Left lobe of liver (tissue), 2 donors: ENCODE data around the gene C4orf50. TPM values are rescaled to one million over a fixed set of nuclear protein-coding genes. Genes with fewer than 3 reads are reported as not detected.

Experiments
- ATAC-seq: fragments of 200-7000 bp; cut with Tn5 transposase; one replicate; pipeline ENCODE4 v1.9.1; 2020; ENCODE audit warnings: mild to moderate bottlenecking, moderate library complexity
- DNase-seq: peaks from one replicate; pipeline ENCODE4 v3.0.0-alpha.2; 2020; ENCODE audit warnings: low spot score
- total RNA-seq: library from RNA; stranded (reverse); gene quantifications from one replicate; pipeline ENCODE4 v1.2.1, GENCODE V29; 2021
- donor health status: DM: no; HTN: no; CAD: no; lungs with moderate emphysema.
- donor health status: DM: no; HTN: yes; CAD: no.

Gene C4orf50
- total RNA-seq, 1 donor from 2014 or later = not detected

DNA sequence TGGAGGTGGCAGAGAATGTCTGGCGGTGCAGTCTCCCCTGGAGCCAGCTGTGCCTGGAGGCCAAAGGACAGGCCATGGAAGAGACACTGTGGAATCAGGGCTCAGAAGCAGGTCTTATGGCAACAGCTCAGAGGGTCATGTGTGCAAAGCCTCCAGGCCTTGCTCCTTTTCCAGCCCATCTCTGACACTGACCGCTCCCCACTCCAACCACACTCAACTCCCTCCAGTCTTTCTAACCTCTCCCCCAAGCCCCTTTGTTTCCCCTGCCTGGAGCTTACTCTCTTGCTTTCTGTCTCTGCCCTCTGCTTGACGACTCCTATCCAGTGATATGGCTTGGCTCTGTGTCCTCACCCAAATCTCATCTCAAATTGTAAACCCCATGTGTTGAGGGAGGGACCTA lies 91.1 kb downstream of the C4orf50 start:
- DNase-seq (no peak), ATAC-seq (no peak)

DNA sequence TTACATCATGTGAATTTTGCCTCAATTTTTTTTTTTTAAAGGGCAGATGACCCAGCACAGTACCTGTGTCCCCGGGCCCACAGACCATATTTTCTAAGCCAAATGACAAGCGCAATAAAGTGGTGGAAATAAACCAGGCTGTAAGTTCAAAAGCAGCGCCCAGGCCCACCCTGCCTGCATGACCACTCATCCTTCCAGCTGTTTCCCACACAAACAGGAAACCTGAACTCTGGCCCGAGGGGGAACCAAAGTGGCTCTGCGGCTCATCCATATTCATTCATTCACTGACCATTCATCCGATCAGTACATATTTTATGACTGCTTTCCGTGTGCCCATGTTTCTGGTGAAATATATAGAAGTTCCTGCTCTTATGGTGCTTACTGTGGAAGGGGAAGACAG lies 91.6 kb downstream of the C4orf50 start:
- no peak for DNase-seq
- no peak for ATAC-seq

DNA sequence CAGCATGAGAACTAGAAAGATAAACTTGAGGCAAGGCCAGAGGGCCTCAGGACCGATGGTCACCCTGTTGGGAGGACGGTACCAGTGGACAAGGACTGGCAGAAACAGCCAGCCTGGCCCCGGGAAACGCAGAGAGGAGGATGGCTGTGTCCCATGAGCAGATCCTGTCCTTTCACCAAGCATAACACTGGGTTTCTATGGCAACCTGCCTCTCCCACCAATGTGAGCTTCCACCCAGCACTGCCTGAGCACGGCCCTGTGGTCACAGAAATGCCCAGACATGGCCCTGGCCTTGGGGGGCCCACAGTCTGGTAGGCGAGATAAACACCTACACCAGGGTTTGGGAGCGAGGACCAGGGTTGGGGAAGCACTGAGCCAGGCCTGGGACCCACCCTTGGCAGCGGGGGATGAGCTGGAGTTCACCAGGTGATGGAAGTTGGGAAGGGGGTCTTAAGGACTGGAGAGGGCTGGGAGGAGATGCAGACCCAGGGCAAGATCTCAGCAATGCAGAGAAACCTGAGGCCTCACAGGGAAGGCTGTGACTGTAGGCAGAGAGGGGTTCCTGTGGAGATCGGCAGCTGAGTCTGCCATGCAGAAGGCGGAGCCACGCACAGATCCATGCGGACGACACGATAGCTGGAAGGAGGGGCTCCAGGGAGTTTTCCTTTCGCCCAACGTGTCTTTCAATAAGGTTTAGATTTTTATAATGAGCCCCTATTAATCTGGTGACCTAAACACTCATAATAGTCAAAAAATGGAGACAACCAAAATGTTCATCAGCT lies 92.6 kb downstream of the C4orf50 start:
- ATAC-seq = no peak
- DNase-seq = no peak

DNA sequence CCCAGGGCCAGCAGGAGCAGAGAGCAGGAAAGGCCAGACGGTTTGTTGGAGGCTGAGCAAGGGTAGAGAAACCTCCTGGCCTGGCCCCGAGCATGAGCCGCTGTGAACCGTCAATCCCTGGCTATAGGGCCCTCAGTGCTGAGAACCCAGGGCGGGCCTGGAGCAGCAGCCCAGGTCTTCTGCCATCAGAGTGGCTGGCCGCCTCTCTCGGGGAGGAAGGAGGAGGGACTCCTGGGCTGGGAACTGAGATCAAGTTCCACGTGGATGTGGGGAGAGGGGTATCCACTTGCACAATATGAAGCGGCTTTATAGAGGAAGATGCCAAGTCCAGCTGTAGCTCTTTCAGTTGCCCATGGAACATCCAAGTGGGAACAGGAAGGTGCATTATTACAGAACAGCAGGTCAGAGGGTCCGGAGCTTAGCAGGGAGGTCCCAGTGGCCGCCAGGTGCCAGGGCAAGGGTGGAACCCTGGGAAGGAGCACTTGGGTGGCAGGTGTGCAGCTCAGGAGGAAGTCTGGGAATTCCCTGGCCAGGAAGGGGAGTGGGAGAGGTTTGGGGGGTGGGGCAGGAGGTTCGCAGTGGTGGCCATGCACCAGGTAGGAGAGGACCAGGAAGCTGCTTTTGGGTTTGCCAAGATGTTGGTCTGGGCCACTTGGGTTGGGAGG lies 93.6 kb downstream of the C4orf50 start:
- no peak for DNase-seq
- ATAC-seq = no peak

DNA sequence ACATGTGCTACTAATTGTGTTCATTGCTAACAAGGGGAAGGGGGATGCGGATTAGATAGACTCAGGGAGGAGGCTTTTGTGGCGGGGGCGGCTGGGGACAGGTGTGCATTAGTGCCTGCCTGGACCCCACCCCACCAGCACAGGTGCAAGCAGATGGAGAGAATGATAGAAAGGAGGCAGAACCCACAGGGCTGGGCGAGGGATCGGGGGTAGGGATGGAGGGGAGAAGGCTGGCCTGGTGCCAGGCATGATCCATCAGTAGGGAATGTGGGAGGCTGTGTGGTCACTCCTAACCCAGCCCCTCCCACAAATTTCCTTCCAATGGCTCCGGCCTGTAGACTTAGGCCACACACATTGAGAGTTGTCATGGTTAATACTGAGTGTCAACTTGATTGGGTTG lies 94.9 kb downstream of the C4orf50 start:
- DNase-seq = no peak

DNA sequence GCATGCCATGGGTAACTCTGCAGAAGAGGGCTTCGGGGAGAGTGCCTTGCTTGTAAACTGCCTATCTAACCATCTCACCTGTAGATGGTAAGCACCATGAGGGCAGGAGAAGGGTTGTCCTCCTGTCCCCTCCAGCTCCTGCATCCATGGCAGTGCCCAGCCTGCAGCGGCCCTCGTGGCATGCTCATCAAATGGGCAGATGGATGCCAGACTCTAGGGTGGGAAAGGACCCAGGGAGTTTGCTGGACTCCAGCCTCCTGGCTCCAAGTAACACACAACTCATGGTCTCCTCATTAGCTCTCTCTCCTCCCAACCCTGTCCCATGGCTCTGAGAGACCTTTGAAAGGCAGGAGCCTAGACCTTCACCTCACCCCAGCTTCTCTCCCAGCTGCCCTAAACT lies 95.7 kb downstream of the C4orf50 start:
- ATAC-seq = no peak
- no peak for DNase-seq

More for the DNA sequence above, 94.9 kb downstream of the C4orf50 start:
- no peak for ATAC-seq

DNA sequence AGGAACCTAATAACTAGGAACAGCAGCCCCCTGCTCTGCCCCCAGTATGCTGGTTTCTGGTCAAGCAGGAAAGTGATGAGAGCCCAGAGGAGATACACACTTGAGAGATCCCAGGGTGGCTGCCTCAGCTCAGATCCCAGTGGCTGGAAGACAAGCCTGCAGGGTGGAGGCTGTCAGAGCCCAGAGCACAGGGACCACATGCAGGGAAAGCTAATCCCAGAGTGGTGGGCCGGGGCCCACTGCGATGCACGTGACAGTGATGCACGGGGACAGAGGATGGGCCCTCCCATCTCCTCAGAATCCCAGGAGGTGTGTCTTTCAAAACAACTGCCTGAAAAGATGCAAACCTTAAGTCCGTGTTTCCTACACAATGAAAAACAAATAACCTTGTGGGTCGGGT lies 96.2 kb downstream of the C4orf50 start:
- no peak for ATAC-seq
- DNase-seq = no peak

DNA sequence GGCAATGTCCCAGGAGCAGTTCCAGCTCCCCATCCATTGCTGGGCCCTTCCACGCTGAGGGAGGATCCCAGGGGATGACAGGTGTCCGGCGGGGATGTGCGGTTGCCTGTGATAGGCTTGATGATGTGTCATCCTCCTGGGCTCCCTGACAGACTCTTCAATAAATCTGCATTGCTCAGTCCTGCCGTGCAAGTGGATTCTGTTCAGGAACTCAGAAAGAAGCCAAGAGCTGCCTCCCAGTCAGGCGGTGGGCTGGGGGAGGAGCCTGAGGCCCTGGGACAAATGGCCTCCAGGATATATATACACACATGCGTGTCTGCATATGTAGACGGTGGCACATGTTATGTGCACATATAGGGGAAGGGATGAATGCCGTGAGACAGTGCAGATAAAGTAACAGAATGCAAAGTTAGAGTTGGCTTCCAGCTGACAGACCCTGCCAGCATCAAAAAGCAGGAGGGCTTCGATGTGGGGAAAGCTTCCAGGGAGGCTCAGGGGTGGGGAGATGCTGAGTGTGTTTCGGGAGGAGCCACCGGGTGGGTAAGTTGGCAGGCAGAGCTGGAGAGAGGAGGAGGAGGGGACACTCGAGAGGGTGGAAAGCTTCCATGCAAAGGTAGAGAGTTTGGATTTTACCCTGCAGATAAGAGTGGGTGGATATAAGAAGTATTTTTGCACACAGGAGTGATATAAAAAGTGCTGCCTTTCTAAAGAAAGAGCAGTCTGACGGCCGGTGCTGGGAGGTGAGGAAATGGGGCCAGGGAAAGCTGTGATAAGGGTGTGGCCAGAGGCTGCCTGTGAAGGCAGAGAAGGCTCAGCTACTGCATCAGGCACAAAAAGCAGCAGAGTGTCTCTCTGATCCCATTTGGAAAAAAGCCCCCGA lies 96.9 kb downstream of the C4orf50 start:
- no peak for DNase-seq

DNA sequence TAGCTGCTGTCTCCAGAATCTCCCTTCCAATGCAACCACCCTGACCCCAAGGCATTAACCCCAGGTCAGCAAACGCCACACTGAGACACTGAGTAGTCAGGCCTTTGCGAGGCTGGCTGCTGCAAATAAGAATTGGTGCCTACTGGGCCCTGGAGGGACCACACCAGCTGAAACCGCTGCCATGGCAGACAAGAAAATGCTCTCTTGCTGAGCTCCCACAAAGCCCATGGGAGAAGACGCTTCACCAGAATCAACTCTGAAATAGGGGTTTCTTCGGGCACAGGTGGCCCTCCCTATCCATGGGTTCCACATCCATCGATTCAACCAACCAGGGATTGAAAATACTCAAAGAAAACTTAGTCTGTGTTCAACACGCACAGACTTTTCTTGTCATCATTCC lies 98.7 kb downstream of the C4orf50 start:
- DNase-seq (no peak), ATAC-seq (no peak)

More for the DNA sequence above, 96.9 kb downstream of the C4orf50 start:
- no peak for ATAC-seq

DNA sequence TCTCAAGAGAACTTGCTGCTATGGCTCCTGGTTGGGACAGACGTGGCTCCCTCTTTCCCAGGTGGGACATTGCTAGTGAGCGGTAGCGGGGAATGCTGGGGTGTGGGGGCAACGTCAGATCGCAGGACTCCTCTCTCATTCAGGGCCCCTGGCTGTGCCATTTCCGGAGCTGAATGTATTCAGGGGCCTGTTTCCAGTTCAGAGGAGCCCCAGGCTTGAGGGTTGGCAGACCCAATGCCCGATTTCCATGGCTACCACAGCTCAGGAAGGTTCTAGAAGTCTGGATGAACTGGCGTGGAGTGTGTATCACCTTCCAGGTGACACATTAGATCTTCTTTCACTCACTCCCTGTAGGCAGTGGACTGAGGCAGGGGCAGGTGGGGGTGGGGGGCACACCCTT lies 99.2 kb downstream of the C4orf50 start:
- DNase-seq (no peak), ATAC-seq (no peak)

DNA sequence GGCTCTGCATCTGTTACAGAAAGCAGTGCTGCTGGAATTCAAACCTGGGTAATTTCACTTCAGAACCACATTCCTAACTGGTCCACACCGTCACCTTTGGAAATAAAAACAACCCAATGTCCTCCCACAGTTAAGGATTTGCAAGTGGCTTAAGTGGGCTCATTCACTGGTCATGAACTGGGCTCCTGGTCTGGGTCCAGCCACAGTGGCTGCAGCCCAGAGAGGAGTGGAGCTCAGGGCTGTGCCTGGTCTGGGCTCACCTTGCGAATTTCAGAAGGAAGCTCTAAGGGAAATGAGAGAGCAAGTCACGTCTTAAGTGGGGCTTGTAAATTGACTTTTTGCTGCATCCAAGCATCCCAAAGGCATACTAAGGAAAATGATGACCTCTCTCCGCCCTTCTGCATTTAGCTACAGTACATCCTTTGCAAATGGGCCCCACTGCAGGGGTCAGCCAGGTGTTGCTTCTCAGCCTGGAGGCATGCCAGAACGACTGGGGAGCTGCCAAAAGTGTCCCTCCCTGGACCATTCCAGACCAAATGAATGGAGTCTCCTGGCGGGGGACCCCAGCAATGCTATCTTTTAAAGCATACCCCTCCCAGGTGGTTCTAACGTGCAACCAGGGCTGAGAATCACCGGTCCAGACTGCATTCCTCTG lies 99.8 kb downstream of the C4orf50 start:
- DNase-seq = no peak
- ATAC-seq = no peak

DNA sequence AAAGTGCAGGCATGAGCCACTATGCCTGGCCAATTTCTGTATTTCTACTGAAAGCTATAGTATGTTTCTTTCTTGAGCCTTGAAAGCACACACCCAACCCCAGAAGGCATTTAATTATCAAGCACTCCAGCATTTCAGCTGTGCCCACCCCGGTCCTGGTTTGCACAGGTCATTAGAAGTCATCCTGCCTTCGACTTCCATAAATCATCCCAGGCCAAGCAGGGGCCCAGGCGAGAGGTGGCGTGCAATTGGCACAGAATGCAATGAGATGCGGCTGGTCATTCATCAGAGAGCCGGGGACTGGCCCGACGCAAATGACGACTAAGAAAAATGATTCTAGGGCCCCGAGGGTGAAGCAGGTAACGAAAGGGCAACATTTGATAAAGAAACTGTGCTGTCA lies 100.6 kb downstream of the C4orf50 start:
- ATAC-seq = no peak
- no peak for DNase-seq

DNA sequence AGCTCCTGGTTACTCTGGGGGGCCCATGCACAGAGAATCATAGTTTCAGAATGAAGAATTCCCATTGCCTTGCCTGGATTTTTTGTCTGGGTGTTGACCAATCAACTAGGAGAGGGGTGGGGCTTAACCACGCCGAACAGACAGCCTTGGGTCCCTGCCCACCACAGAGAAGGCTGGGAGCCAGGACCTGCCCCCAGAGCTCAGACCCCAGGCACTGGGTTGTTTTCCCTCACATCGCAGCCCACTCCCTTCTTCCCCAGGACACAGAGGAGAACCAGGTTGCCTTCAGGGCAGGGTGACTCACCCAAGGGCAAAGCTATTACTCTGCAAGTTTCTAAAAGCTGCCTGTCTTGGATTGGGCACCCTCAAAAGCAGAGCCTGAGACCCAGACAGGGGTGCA lies 102.0 kb downstream of the C4orf50 start:
- DNase-seq = no peak
- ATAC-seq = no peak

DNA sequence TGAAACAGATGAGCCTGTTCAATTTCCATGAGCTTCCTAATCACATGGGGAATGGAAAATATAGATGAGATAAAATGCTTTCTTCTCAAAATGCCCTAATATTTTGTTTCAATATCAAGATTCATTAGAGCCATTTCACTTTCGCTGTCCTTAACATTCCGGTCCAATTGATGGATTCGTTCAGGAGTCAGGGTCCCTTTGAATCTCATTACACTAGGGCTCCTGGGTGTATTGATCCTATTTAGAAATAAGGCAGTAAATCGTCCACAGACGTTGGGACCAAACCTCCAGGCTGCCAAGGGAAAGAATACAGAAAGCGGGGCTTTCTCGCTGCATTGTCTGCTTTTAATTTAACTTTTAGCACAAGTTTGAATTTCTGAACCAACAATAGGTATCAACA lies 104.8 kb downstream of the C4orf50 start:
- ATAC-seq (no peak), DNase-seq (no peak)

DNA sequence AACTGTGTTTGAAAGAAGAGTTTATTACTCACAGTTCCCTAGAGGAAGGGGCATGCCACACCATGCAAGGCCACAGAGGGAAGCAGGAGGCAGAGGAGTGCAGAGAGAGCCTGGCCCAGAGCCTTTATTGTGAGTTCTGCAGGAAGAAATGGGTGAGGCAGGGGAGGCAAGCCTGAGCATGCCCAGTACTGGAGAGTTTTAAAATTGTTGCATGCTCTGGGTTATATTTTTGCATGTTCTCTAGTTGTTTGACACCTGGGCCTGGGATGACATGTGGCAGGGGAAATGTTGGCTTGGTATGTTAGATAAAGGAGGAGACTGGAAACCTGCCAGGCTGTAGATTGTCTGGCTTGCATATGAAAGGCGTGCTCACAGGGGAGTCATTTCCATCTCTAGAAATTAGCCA lies 105.6 kb downstream of the C4orf50 start:
- no peak for ATAC-seq
- no peak for DNase-seq

DNA sequence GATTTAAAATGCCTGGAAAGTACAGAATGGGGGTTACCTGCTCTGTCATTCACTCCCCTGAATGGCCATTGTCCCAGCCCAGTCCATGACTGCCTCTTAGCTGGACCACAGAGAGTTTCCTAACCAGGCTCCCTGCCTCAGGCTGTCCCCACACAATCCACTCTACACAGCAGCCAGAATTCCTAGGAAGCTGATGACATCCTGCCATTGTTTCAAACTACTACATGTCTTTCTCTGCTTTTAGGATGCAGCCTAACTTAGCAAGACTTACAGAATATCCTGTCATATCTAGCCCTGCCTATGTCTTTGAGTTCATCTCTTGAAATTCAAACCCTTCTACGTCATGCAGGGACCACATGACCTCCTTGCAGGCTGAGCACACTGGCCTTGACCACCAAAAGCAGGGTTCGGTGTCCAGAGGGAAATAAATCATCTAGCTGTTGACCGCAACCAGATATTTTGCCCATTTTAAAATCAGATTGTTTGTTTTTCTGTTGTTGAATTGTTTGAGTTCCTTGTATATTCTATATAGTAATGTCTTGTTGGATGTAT lies 109.3 kb downstream of the C4orf50 start:
- DNase-seq (no peak), ATAC-seq (no peak)

DNA sequence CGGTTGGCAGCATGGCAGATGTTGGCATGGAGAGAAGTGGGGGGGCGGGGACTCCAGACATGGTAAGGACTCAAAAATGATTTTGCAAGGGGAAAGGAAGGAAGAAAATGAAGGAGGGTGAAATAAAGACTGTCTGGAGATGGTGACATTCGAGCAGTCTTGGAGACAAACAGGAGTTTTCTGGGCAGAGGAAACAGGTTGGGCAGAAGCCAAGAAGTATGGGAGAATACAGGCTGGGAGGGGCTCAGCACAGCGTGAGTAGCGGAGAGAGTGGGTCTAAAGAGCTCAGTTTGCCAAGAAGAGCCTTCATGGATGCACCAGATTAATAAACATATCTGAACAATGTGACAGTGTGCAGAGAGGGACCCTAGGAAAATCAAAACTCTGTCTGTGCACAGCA lies 112.0 kb downstream of the C4orf50 start:
- ATAC-seq (no peak), DNase-seq (no peak)

DNA sequence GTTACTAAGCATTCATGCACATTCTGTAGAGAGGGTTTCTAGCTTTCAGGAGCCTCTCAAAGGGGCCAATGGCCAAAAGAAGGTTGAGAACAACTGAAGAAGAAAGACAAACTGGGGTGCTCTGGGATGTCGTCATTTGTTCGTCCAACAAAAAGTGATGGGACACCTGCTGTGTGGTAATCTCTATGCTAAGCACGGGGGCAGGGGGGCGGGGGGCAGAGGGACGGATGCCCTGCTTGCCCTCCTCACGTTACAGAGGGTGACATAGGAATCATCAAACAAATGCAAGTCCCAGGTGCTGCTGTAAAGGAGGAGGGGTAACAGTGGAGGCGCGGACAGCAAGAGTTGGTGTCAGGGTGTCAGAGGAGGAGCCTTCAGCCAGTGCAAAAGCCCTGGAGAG lies 112.5 kb downstream of the C4orf50 start:
- no peak for ATAC-seq

DNA sequence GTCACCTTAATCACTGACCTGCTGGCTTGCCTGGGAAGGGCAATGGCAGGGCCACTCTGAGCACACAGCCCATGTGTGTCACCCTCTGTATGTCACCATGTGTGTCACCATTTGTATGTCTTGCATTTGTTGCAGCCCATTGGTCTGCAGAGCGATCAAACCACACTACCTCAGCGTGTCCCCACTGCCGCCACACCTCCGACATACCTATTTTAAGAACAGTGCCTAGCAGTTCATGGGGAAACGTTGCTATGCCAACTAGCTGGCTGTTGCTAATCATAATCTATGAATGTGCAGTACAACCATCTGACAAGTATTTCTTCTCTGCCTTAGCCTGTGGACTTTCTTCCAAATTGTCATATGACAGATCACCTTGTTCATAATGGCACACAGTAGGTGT lies 117.4 kb downstream of the C4orf50 start:
- ATAC-seq = no peak
- no peak for DNase-seq

More for the DNA sequence above, 112.5 kb downstream of the C4orf50 start:
- DNase-seq = no peak

DNA sequence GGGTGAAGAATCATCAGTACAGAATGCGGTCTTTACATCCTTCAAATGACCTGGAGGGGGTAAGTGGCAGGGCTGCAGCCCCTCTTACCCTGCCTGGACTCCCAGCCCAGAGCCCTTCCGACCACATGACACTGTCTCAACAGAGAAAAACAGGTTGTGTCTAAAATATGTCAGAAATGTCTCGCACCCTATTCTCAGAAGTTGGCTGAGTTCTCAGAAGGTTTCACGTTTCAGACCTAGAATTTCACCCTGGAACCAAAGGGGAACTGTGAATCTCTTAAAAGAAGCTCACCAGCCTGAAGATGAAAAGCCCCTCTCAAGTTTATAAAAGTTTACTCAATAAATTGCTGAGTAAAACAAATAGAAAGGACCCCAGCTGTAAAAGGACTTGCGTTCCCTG lies 118.3 kb downstream of the C4orf50 start:
- ATAC-seq (no peak), DNase-seq (no peak)

DNA sequence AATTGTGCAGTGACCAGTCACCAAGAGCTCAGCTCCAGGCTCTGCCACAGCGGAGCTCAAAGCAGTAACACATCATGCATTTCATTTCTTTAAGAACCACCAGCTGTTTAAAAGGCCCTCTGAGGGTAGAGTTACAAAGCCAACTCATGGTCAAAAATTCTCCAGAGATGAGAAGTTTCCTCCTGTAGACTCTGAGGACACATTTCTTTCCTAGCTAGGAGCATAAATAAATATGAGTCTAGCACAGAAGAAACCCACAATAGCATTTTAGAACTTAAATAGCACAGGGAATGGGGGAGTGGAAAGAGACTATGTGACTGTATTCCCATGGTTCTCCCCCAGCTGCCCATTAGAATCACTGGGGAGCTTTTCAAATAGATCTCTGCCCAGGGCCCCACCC lies 118.8 kb downstream of the C4orf50 start:
- DNase-seq = no peak
- no peak for ATAC-seq
